Stomach smooth muscle (tissue), 2 donors: ENCODE measurements around the gene SYMPK.

Experiments used
- H3K27ac ChIP-seq: one replicate; pipeline ENCODE4 v1.7.0; 2013; ENCODE audit warnings: mild to moderate bottlenecking, low read length, inconsistent platforms
- H3K27me3 ChIP-seq, 2 donors: one replicate each; pipeline ENCODE4 v1.7.0; 2013; ENCODE audit warnings: low read length in 2 of 2; ENCODE audit not compliant: insufficient read depth in 2 of 2, control insufficient read depth in 1 of 2
- H3K36me3 ChIP-seq, 2 donors: one replicate each; pipeline ENCODE4 v1.7.0; 2013; ENCODE audit warnings: low read length in 2 of 2; ENCODE audit not compliant: control insufficient read depth in 2 of 2, insufficient read depth in 2 of 2
- H3K4me1 ChIP-seq: one replicate; pipeline ENCODE4 v1.7.0; 2013; ENCODE audit warnings: low read length; ENCODE audit not compliant: control insufficient read depth, insufficient read depth
- H3K4me3 ChIP-seq, 2 donors: one replicate each; pipeline ENCODE4 v1.7.0; 2013; ENCODE audit warnings: low read length in 2 of 2
- H3K9ac ChIP-seq, 2 donors: one replicate each; pipeline ENCODE4 v1.7.0; 2013; ENCODE audit warnings: low read length in 2 of 2, mild to moderate bottlenecking in 1 of 2
- H3K9me3 ChIP-seq, 2 donors: one replicate each; pipeline ENCODE4 v1.7.0; 2013; ENCODE audit warnings: low read length in 2 of 2; ENCODE audit not compliant: control insufficient read depth in 2 of 2
- donor health status: healthy.
- donor health status: Pancreatic carcinoma.

Gene SYMPK

GRCh38 chr19:45824531-45825262 lies 38.2 kb downstream of the SYMPK start:
- no peaks in the 10 kb centered on the region for H3K27me3 ChIP-seq
- H3K9ac ChIP-seq: peak overlapping the region in 1 of 2 donors; percentile 32
- no peak overlapping the region for H3K4me3 ChIP-seq
- no peak overlapping the region for H3K27ac ChIP-seq
- H3K9me3 ChIP-seq: no peaks in the 10 kb centered on the region
- peaks cover 55 to 65% of the 10 kb centered on the region in 2 donors for H3K36me3 ChIP-seq
- peaks cover 2% of the 10 kb centered on the region for H3K4me1 ChIP-seq

GRCh38 chr19:45824041-45824471 lies 38.9 kb downstream of the SYMPK start:
- H3K27me3 ChIP-seq: no peaks in the 10 kb centered on the region
- H3K9ac ChIP-seq: peak overlapping the region in 1 of 2 donors; percentile 32
- H3K9me3 ChIP-seq: no peaks in the 10 kb centered on the region
- peaks cover 49 to 62% of the 10 kb centered on the region in 2 donors for H3K36me3 ChIP-seq
- no peak overlapping the region for H3K27ac ChIP-seq
- H3K4me3 ChIP-seq: no peak overlapping the region
- H3K4me1 ChIP-seq: peaks cover 2% of the 10 kb centered on the region

- no peak overlapping the region for H3K27ac ChIP-seq
- peaks cover 42 to 53% of the 10 kb centered on the region in 2 donors for H3K36me3 ChIP-seq
- peaks cover 2% of the 10 kb centered on the region for H3K4me1 ChIP-seq
These were observed 39.8 kb downstream of the SYMPK start for GRCh38 chr19:45823182-45823581.

GRCh38 chr19:45822716-45823115 lies 40.2 kb downstream of the SYMPK start:
- Histone ChIP-seq H3K4me1 (peaks cover 3% of the 10 kb centered on the region), H3K9me3 (no peaks in the 10 kb centered on the region), H3K27me3 (no peaks in the 10 kb centered on the region), H3K36me3 (peaks cover 39 to 49% of the 10 kb centered on the region in 2 donors), H3K4me3 (no peak overlapping the region), H3K9ac (no peak overlapping the region), H3K27ac (no peak overlapping the region)

More at GRCh38 chr19:45823182-45823581, 39.8 kb downstream of the SYMPK start:
- Histone ChIP-seq H3K9ac (no peak overlapping the region), H3K9me3 (no peaks in the 10 kb centered on the region), H3K4me3 (no peak overlapping the region), H3K27me3 (no peaks in the 10 kb centered on the region)

- H3K9ac ChIP-seq: no peak overlapping the region
- H3K36me3 ChIP-seq: peaks cover 30 to 41% of the 10 kb centered on the region in 2 donors
- H3K9me3 ChIP-seq: no peaks in the 10 kb centered on the region
- peaks cover 6% of the 10 kb centered on the region for H3K4me1 ChIP-seq
- H3K27ac ChIP-seq: no peak overlapping the region
- H3K27me3 ChIP-seq: no peaks in the 10 kb centered on the region
- H3K4me3 ChIP-seq: no peak overlapping the region
These were observed 41.4 kb downstream of the SYMPK start for GRCh38 chr19:45821570-45821969.

- H3K27ac ChIP-seq: no peak overlapping the region
- no peaks in the 10 kb centered on the region for H3K27me3 ChIP-seq
- H3K9me3 ChIP-seq: no peaks in the 10 kb centered on the region
- H3K9ac ChIP-seq: no peak overlapping the region
- no peak overlapping the region for H3K4me3 ChIP-seq
- H3K36me3 ChIP-seq: peaks cover 25 to 36% of the 10 kb centered on the region in 2 donors
- peaks cover 6% of the 10 kb centered on the region for H3K4me1 ChIP-seq
These were observed 41.8 kb downstream of the SYMPK start for GRCh38 chr19:45821103-45821521.

GRCh38 chr19:45820413-45821102 lies 42.4 kb downstream of the SYMPK start:
- no peaks in the 10 kb centered on the region for H3K9me3 ChIP-seq
- no peak overlapping the region for H3K9ac ChIP-seq
- peaks cover 0 to 4% of the 10 kb centered on the region in 2 donors for H3K27me3 ChIP-seq
- no peak overlapping the region for H3K4me3 ChIP-seq
- H3K4me1 ChIP-seq: peaks cover 8% of the 10 kb centered on the region
- H3K27ac ChIP-seq: no peak overlapping the region
- peaks cover 22 to 31% of the 10 kb centered on the region in 2 donors for H3K36me3 ChIP-seq

- H3K9ac ChIP-seq: no peak overlapping the region
- peaks cover 19 to 25% of the 10 kb centered on the region in 2 donors for H3K36me3 ChIP-seq
- no peak overlapping the region for H3K27ac ChIP-seq
- no peaks in the 10 kb centered on the region for H3K9me3 ChIP-seq
- no peak overlapping the region for H3K4me3 ChIP-seq
- peaks cover 9% of the 10 kb centered on the region for H3K4me1 ChIP-seq
- peaks cover 0 to 10% of the 10 kb centered on the region in 2 donors for H3K27me3 ChIP-seq
These were observed 43.2 kb downstream of the SYMPK start for GRCh38 chr19:45819769-45820168.

- Histone ChIP-seq H3K9ac (no peak overlapping the region), H3K36me3 (peaks cover 8 to 18% of the 10 kb centered on the region in 2 donors), H3K9me3 (no peaks in the 10 kb centered on the region), H3K4me1 (peaks cover 7% of the 10 kb centered on the region), H3K27ac (no peak overlapping the region), H3K27me3 (peaks cover 7 to 16% of the 10 kb centered on the region in 2 donors), H3K4me3 (no peak overlapping the region)
These were observed 45.1 kb downstream of the SYMPK start for GRCh38 chr19:45817725-45818301.

- peaks cover 8 to 12% of the 10 kb centered on the region in 2 donors for H3K36me3 ChIP-seq
- H3K27ac ChIP-seq: no peak overlapping the region
- no peak overlapping the region for H3K4me3 ChIP-seq
- no peaks in the 10 kb centered on the region for H3K9me3 ChIP-seq
- H3K9ac ChIP-seq: no peak overlapping the region
- H3K4me1 ChIP-seq: peaks cover 7% of the 10 kb centered on the region
- peaks cover 9 to 16% of the 10 kb centered on the region in 2 donors for H3K27me3 ChIP-seq
These were observed 45.8 kb downstream of the SYMPK start for GRCh38 chr19:45817010-45817724.
